ENCODE measurements around the gene CSTB. TPM values are rescaled to one million over a fixed set of nuclear protein-coding genes. Genes with fewer than 3 reads are reported as not detected.
A peak's percentile ranks its signal among the peaks of the same experiment; 100 is the strongest.

The CSTB gene
- total RNA-seq, 2 donors from 2014 or later, result 22.0 to 26.0 TPM

- DNase-seq, result no peak
- Mint-ChIP-seq H3K4me3 (peak overlapping the region; percentile 88), H3K27ac (peak overlapping the region; percentile 89), H3K27me3 (no peaks in the 10 kb centered on the region), H3K4me1 (peaks cover 38% of the 10 kb centered on the region), H3K36me3 (ENCODE audit: low read depth) (no peaks in the 10 kb centered on the region)
- no peaks in the 10 kb centered on the region for H3K9me3 ChIP-seq (ENCODE audit: control insufficient read depth, low read length, poor library complexity, severe bottlenecking)
- no peak for ATAC-seq
Observed at GRCh38 chr21:43727519-43728153, 48.5 kb downstream of the CSTB start.

DNA sequence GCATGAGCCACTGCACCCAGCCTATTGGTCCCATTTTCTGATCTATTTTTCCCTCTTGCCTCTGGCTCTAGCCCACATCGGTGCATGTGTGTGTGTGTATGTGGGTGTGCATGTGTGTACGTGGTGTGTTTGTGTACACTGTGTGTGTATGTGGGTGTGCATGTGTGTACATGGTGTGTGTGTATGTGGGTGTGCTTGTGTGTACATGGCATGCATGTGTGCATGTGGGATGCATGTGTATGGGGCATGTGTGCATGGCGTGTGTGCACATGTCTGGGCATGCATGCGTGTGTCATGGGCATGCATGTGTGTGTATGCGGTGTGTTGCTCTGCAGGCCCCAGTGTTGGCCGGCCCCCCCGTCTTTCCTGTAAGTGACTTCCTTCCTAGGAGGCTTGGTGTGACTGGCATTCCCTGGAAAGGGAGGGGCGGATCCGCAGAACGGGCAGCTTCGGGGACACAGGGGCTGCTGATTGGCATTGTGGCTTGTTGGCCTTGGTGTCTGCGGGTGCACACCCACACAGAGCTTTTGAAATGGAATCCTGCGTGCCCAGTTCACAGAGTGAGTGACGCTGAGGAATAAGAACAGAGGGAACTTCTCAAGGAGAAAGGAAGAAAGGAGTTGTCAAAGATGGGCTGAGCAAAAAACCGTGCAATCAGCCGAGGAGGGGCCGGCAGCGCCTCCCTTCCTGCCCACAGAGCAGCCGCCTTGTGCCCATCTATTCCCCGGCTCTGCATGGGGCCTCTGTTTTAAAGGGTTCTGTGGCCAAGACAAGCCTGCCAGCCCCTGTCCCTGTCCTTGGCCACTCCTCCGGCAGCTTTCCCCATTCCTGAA, 49.2 kb downstream of the CSTB start:
- H3K27ac Mint-ChIP-seq, result peak overlapping the region; percentile 89
- H3K27me3 Mint-ChIP-seq, result no peaks in the 10 kb centered on the region
- H3K4me1 Mint-ChIP-seq, result peaks cover 41% of the 10 kb centered on the region

More for the DNA sequence above, 49.2 kb downstream of the CSTB start:
- DNase-seq (no peak), ATAC-seq (no peak)
- Mint-ChIP-seq H3K36me3 (ENCODE audit: low read depth) (no peaks in the 10 kb centered on the region), H3K4me3 (peak overlapping the region; percentile 88)
- no peaks in the 10 kb centered on the region for H3K9me3 ChIP-seq (ENCODE audit: control insufficient read depth, low read length, poor library complexity, severe bottlenecking)

Other genes starting within 250 kb of the CSTB start
- under 1 TPM; 0.20 to 0.37 TPM for gene HSF2BP, start 116.8 kb downstream of the CSTB start, total RNA-seq
- gene RRP1B, start 116.7 kb downstream of the CSTB start, total RNA-seq, result 10 to 100 TPM; 30.3 to 30.6 TPM
- gene PDXK, start 57.2 kb downstream of the CSTB start, total RNA-seq, result 100 to 1,000 TPM in 1 of 2 donors, 10 to 100 TPM in 1; 93.1 to 106 TPM
- gene RRP1, start 13.3 kb upstream of the CSTB start, total RNA-seq, result 10 to 100 TPM; 20.5 to 23.2 TPM
- 10 to 100 TPM; 64.1 to 67.3 TPM for gene AGPAT3, start 88.9 kb upstream of the CSTB start, total RNA-seq
- 100 to 1,000 TPM; 107 to 122 TPM for gene TRAPPC10, start 236.0 kb upstream of the CSTB start, total RNA-seq

Data from T-helper 17 cell (primary cell).